ENCODE measurements around the gene FAM89A. TPM values are rescaled to one million over a fixed set of nuclear protein-coding genes. Genes with fewer than 3 reads are reported as not detected.
A peak's percentile ranks its signal among the peaks of the same experiment; 100 is the strongest.
"Not testable (repeated sequence)": the region's sequence is repeated elsewhere in the genome, so short reads cannot be mapped to it uniquely, and the experiment has no call there.

FAM89A gene
- total and polyA plus RNA-seq, 2 experiments from 2014 or later: 13.0 to 24.7 TPM

DNA sequence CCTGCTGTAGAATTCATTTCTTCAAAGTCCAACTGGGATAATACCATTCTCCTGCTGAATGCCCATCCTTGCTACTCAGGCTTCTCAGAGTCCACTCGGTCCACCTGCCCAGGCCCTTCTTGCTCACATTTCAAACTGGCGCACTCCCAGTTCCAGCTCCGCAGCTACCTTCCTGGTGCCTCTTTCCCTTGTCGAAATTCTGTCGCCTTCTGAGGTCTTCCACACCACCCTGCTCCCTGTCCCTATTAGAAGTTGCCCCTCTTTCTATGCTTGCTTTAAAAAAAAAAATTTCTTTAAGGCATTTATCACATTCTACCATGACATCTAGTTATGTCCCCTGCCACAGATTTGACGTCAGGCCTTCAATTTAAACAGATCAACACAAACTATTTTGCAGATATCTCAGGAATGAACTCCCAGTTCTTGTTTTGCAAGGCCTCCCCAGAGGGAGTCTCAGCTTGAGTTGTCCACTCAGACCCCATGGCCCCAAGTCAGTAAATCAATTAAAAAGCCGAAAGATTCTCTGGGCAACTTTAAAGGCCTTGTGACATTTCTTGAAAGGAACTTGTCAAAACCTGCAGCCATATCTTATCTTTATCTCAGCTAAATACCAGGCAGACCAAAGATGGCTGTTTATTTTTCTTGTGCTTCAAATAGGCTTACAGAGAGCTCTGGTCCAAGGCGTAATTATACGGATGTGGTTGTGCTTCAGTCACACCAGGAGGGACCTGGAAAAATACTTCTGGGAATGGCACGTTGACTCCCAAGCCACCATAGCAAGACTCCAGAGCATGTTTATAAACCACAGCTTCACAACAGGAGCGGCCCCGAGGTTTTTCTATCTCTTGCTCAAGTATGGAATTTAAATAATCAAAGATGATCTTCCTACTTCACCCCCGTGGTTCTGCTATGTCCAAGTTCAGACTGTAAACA, 2.2 kb downstream of the FAM89A start:
- H3K27me3 ChIP-seq: no peaks in the 10 kb centered on the region
- H3K4me3 ChIP-seq: peak overlapping the region; percentile 98
- DNase-seq (ENCODE audit: low read depth in 1 of 2, low spot score in 1 of 2): peak in 1 of 2 donors; percentile 31

DNA sequence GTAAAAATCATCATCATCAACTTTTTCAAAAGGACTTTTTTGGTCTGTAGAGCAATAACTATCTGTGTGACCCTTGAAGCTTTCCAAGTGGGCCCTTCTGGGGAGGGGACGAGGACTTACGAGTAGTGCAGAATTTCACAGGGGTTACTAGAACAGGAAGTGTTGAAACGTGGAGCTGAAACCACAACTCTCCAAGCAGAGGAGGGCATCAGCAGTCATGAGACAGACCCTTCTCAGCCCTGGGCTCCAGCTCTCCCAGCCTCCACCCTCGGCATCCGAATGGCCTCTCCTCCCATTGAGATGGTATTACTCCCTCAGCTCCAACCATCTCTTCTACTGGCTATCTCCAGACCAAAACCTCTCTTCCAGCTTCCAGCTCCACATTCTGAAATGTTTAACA, 3.6 kb downstream of the FAM89A start:
- Histone ChIP-seq H3K27me3 (no peaks in the 10 kb centered on the region), H3K4me1 (ENCODE audit: low read depth) (peaks cover 14% of the 10 kb centered on the region), H3K4me3 (no peak overlapping the region)

More for the DNA sequence above, 2.2 kb downstream of the FAM89A start:
- Histone ChIP-seq H3K9me3 (ENCODE audit: low read depth) (no peaks in the 10 kb centered on the region), H3K36me3 (no peaks in the 10 kb centered on the region), H3K27ac (peak overlapping the region; percentile 45), H3K4me1 (ENCODE audit: low read depth) (peaks cover 14% of the 10 kb centered on the region)
- TF ChIP-seq, protein P1, sequence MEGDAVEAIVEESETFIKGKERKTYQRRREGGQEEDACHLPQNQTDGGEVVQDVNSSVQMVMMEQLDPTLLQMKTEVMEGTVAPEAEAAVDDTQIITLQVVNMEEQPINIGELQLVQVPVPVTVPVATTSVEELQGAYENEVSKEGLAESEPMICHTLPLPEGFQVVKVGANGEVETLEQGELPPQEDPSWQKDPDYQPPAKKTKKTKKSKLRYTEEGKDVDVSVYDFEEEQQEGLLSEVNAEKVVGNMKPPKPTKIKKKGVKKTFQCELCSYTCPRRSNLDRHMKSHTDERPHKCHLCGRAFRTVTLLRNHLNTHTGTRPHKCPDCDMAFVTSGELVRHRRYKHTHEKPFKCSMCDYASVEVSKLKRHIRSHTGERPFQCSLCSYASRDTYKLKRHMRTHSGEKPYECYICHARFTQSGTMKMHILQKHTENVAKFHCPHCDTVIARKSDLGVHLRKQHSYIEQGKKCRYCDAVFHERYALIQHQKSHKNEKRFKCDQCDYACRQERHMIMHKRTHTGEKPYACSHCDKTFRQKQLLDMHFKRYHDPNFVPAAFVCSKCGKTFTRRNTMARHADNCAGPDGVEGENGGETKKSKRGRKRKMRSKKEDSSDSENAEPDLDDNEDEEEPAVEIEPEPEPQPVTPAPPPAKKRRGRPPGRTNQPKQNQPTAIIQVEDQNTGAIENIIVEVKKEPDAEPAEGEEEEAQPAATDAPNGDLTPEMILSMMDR (IDR thresholded peaks at IDR 0.05; ENCODE audit: low read depth, low read length): no peak

DNA sequence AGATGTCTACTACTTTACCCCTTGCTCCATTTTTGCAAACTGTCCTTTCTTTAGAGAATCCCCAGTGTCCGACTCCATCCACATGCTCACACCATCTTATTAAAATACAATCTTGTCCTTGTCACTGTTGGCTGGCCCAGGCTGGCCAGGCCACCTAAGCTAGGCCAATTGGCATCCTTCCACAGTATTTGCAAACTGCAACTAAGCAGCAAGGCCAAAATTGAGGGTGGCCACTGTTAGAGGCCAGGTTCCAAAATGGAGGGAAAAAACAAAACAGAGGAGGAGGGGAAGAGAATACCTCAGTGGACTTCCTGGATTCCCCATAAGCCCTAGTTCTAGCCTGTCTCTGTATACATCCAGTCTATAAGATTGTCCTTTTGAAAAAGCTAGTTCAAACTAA, 4.3 kb downstream of the FAM89A start:
- Histone ChIP-seq H3K27me3 (no peaks in the 10 kb centered on the region), H3K4me3 (no peak overlapping the region), H3K36me3 (no peaks in the 10 kb centered on the region), H3K27ac (no peak overlapping the region), H3K9me3 (ENCODE audit: low read depth) (no peaks in the 10 kb centered on the region), H3K4me1 (ENCODE audit: low read depth) (peaks cover 14% of the 10 kb centered on the region)
- TF ChIP-seq, protein P1 (IDR thresholded peaks at IDR 0.05; ENCODE audit: low read depth, low read length): no peak
- DNase-seq (ENCODE audit: low read depth in 1 of 2, low spot score in 1 of 2): no peak

More for the DNA sequence above, 3.6 kb downstream of the FAM89A start:
- H3K9me3 ChIP-seq (ENCODE audit: low read depth): no peaks in the 10 kb centered on the region
- TF ChIP-seq, protein P1 (IDR thresholded peaks at IDR 0.05; ENCODE audit: low read depth, low read length): no peak
- peak in 1 of 2 donors; percentile 77 for DNase-seq (ENCODE audit: low read depth in 1 of 2, low spot score in 1 of 2)
- H3K36me3 ChIP-seq: no peaks in the 10 kb centered on the region
- H3K27ac ChIP-seq: no peak overlapping the region

DNA sequence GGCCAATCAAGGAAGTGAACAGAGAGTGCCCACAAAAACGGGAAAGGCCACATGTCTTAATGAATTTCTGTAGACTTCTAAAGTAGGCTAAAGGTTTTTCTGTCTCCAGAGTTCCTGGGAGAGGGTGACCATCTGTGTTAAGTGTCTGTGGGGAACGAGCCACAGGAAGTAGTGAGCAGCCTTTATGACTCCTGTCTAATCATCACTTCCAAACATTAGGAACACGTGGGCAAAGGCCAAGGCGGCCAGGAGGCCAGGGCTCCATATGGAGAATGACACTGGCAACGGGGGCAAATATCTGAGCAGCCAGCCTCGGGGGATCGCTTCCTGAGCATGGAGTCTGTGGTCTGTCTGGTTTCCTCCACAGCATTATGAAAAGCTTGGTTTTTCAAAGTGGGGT, 7.1 kb downstream of the FAM89A start:
- no peaks in the 10 kb centered on the region for H3K36me3 ChIP-seq
- H3K4me1 ChIP-seq (ENCODE audit: low read depth): peaks cover 5% of the 10 kb centered on the region
- no peaks in the 10 kb centered on the region for H3K27me3 ChIP-seq
- no peak overlapping the region for H3K27ac ChIP-seq
- H3K9me3 ChIP-seq (ENCODE audit: low read depth): no peaks in the 10 kb centered on the region
- no peak overlapping the region for H3K4me3 ChIP-seq
- TF ChIP-seq, protein P1 (IDR thresholded peaks at IDR 0.05; ENCODE audit: low read depth, low read length): no peak
- DNase-seq (ENCODE audit: low read depth in 1 of 2, low spot score in 1 of 2): peak in 1 of 2 donors; percentile 21

DNA sequence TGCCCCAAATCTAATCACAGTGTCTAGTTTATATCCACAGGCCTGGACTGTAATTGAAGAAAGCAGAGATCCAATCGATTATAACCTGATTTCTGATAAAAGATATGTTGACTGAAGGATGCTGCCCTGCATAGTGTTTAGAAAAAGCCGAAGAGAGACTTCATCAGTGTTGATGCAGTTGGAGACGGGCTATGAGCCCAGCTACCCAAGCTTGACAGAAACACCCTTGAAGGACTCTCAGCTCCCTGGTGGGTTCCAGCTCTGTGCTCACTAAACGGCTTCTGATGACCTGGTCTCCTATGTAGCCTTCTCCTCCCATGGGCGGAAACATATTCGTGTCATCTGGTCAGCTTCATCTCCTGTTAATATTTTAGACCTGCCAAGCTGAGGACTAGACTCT, 10.2 kb downstream of the FAM89A start:
- Histone ChIP-seq H3K27me3 (no peaks in the 10 kb centered on the region), H3K9me3 (ENCODE audit: low read depth) (no peaks in the 10 kb centered on the region), H3K36me3 (no peaks in the 10 kb centered on the region), H3K27ac (no peak overlapping the region), H3K4me1 (ENCODE audit: low read depth) (no peaks in the 10 kb centered on the region), H3K4me3 (no peak overlapping the region)
- TF ChIP-seq, protein P1 (IDR thresholded peaks at IDR 0.05; ENCODE audit: low read depth, low read length): no peak
- DNase-seq (ENCODE audit: low read depth in 1 of 2, low spot score in 1 of 2): no peak

DNA sequence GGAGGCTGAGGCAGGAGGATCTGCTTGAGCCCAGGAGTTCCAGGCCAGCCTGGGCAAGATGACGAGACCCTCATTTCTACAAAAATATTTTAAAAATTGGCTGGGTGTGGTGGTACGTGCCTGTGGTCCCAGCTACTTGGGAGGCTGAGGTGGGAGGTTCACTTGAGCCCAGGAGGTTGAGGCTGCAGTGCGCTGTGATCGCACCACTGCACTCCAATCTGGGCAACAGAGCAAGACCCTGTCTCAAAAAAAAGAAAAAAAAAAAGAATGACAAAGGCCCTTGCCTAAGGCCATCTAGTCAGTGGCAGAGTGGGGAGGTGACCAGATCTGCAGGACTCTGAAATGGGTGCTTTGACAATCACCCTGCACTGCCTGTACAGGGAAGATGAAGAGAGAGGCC, 10.8 kb downstream of the FAM89A start:
- H3K27ac ChIP-seq; H3K4me1 ChIP-seq (ENCODE audit: low read depth); H3K36me3 ChIP-seq: not testable (repeated sequence)

More for the DNA sequence above, 10.8 kb downstream of the FAM89A start:
- not testable (repeated sequence) for H3K4me3 ChIP-seq; H3K27me3 ChIP-seq; H3K9me3 ChIP-seq (ENCODE audit: low read depth); DNase-seq (ENCODE audit: low read depth in 1 of 2, low spot score in 1 of 2)

Measured in cardiac muscle cell (in vitro differentiated cells and primary cell).